GM21526 (cell line): ENCODE data around the gene GTF2A1L.
"Not testable (repeated sequence)": the region's sequence is repeated elsewhere in the genome, so short reads cannot be mapped to it uniquely, and the experiment has no call there.

ENCODE experiments used
- ATAC-seq: cut with Tn5 transposase; IDR thresholded peaks from one replicate; pipeline ENCODE4 v1.9.1; 2021; ENCODE audit warnings: moderate library complexity; ENCODE audit not compliant: unreplicated experiment, low FRiP score

GTF2A1L gene

DNA sequence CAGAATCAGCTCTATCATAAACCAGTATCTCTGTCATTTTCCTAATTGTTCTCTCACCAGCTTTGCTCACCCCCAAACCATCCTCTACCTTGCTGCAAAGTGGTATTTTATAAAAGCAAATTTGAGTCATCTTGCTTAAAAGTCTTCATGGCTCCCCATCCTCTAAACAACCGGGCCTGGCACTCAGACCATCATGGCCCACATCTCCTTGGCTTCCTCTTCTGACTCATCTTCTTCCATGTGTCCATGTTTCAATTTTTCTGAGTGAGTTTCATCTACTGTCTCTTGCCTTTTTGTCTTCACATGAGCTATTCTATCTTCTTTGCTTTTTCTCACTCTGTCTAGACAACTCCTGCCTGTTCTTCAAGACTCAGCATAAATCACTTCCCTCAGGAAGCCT, 79.2 kb downstream of the GTF2A1L start:
- no peak for ATAC-seq

DNA sequence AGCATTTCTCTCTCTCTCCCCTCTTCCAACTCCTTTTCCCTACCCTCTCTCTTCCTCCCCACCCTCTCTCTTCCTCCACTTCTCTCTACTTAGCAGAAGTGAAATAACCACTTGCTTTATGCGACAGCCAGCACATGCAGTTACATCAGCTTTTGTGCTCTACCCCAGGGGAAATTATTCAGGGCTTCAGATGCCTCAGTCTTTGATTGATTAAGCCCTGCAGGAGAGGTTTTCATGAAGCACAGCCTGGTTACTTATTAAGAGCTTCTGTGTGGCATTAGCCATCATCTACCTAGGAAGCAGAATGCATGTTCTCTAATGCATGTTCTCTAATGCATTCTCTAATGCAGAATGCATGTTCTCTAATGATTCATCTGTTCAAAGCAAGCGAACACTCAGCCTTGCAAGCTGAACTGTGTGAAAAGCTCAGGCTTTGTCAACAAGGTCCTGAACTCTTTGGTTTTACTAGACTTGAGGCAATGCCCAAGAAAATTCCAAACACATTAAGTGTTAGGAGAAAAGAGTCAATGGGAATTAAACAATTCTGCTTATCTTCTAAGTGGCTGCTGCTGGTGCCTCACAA, 81.8 kb downstream of the GTF2A1L start:
- no peak for ATAC-seq

GRCh38 chr2:48703621-48704020, 86.0 kb downstream of the GTF2A1L start:
- not testable (repeated sequence) for ATAC-seq

GRCh38 chr2:48707466-48707865, 89.8 kb downstream of the GTF2A1L start:
- no peak for ATAC-seq

DNA sequence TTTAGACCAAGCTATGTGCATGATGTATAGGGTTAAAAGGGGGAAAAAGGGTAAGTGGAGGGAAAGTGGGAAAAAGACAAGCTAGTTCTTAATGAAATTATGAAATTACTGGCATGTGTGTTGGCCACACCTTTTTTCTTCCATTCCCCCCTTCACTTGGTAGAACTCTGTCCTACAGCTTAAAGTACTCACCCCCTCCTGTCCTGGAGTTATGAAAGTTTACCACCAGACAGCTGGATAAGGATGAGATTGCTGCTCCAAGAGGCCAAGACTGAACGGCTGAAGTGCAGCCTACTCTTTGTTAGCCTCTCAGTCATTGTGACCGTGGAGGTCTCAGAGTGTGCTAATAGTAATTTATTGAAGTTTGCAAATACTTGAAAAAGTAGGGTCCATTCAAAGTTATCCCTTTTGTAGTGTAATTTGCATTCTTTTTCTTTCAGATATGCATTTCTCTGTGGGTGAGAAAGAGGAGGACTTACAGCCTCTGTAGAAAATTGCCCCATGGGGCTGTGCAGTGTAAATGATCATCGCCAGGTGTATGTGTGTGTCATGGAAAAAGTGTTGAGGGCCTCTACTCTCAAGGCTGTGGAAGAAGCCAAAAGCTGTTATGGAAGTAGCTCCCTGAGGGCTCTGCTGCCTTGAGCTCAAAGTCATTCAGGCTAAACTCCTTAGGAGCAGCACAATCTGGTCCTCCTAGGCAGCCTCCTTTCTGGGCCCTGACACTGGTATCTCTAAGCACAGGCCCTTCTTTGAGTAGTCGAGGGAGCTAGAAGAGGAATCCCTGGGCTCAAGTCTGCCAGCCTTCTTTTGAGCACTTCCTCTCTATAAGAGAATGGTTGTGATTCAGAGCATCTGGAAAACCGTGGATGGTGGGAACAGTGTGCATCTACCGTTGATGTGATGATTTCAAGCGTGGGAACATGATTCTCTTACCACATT, 91.7 kb downstream of the GTF2A1L start:
- ATAC-seq, result no peak

DNA sequence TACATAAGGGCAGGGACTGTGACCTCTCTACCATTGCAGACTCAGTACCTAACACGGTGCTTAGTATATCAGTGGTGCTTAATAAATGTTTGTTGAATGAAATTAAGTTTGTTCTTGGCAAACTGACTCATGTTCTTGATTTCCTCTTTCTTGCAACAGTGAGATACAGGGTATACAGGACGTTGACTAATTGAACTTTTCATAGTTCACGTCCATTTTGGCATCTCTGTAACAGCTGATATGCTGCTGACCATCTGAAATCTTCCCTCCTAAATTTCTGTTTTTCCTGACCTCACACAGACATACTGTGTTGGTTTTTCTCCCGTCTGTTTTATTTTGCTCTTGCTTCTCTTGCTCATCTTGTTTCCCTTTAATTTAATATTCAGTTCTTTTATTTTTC, 93.7 kb downstream of the GTF2A1L start:
- ATAC-seq, result no peak

GRCh38 chr2:48712151-48712550, 94.5 kb downstream of the GTF2A1L start:
- ATAC-seq, result no peak

GRCh38 chr2:48713647-48714046, 96.0 kb downstream of the GTF2A1L start:
- no peak for ATAC-seq

DNA sequence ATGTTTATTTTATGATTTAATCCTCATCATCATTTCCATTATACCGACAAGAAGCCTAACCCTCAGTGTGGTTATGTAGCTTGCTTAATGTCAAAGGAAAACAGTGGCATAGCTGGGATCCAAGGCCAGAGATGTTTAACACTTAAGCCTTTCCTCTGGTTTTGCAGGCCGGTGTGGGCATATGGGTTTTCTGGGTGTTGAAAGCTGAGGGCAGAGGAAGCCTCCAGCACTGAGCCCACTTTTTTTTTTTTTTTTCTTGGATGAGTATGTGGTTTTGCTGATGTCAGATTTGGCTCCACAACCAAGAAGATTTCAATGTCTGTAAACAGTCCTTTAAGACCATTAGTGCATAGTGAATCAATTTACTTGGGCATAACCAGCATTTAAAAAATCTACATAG, 96.6 kb downstream of the GTF2A1L start:
- no peak for ATAC-seq

DNA sequence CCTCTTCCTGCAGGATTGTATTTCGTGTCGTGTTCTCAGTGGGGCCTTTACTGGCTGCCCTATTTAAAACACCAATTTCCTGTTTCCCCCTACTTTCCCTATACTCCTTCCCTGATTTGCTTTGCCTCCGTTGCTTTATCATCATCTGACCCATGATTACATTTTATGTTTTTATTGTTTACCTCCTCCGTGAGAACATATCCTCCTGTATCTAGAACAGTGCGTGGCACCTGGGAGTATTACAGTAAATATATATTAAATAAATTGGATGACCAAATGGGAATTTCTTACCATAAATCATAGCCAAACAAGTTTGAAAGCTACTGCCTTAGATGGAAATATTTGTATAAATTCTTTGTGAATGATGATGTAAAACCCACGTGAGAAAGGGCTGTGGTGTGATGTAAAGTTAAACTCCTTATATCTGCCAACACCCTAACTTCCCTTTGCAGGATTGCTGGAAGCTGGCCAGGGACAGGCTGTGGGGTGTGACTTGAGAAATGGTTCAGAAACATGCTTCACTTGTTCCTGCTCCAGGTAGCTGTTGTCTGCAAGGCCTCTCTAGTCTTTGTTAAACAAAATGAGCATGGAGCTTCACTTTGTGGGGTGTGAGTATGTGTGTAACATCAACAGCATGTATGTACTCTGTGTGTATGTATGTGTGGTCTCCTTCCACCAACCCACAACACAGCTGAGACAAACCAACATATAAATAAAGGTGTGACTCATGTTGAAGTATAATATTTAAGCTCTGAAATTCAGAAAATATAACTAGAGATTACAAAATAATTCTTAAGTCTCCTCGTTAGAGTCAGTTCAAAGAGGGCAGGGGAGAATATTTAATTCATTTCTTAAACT, 97.6 kb downstream of the GTF2A1L start:
- ATAC-seq, result no peak

DNA sequence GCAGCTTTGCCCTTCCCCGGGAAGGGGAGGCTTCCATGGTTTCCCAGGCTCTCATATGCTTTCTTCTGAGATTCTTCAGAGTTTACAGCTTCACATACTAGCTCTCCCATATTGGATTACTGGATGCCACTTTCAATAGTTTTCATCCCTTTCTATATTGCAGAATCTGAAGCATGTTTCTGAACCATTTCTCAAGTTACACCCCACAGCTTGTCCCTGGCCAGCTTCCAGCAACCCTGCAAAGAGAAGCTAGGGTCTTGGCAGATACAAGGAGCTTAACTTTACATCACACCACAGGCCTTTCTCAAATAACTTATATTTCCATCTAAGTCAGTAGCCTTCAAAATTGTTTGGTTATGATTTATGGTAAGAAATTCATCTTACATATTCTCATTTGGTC, 98.3 kb downstream of the GTF2A1L start:
- ATAC-seq, result no peak

- ATAC-seq, result no peak
Observed at GRCh38 chr2:48717846-48718245, 100.2 kb downstream of the GTF2A1L start.

GRCh38 chr2:48719480-48720177, 102.0 kb downstream of the GTF2A1L start:
- ATAC-seq, result no peak

GRCh38 chr2:48721158-48721557, 103.5 kb downstream of the GTF2A1L start:
- no peak for ATAC-seq

DNA sequence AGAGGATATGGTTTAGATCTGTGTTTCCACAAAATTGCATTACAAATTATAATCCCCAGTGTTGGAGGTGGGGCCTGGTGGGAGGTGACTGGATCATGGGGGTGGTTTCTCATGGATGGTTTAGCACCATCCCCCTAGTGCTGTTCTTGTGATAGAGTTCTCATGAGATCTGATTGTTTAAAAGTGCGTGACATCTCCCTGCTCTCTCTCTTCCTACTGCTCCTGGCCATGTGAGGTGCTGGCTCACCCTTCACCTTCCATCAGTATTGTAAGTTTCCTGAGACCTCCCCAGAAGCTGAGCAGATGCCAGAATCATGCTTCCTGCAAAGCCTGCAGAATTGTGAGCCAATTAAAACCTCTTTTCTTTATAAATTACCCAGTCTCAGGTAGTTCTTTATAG, 104.7 kb downstream of the GTF2A1L start:
- ATAC-seq, result no peak

DNA sequence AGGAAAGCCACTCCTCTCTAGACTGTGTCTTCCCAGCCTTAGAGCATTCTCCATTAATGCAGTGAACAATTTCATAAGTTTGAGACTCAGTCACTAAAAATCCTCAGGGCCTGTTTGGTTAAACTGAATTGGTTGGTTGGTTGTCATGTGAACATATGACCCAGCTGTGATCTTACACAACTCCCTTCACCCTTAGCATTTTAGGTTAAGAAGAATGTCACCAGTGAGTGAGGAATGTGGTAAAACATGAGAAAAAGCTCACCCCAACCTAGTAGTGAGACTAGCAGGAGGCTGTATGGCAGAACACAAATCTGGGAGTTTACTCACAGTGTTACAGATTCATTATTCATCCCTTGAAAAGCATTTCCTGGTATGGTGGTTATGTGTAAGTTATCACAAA, 105.5 kb downstream of the GTF2A1L start:
- ATAC-seq, result no peak

DNA sequence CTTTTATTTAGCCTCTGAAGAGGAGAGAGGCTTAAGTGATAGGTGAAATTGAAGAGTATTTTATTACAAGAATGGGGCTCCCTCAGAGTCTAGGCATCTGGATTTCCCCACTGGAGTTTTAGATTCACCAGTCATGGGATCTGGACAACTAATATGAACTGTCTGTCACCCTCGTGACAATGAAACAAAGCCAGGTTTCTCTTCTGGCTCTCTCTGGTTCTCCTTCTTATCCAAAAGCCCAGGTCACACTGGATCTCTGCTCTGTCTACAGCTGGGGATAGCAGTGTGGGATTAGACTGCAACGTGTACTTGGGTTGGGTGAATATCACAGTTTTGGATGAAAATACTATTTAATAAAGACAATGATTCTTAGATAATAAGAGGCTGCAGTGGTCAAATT, 106.6 kb downstream of the GTF2A1L start:
- no peak for ATAC-seq

DNA sequence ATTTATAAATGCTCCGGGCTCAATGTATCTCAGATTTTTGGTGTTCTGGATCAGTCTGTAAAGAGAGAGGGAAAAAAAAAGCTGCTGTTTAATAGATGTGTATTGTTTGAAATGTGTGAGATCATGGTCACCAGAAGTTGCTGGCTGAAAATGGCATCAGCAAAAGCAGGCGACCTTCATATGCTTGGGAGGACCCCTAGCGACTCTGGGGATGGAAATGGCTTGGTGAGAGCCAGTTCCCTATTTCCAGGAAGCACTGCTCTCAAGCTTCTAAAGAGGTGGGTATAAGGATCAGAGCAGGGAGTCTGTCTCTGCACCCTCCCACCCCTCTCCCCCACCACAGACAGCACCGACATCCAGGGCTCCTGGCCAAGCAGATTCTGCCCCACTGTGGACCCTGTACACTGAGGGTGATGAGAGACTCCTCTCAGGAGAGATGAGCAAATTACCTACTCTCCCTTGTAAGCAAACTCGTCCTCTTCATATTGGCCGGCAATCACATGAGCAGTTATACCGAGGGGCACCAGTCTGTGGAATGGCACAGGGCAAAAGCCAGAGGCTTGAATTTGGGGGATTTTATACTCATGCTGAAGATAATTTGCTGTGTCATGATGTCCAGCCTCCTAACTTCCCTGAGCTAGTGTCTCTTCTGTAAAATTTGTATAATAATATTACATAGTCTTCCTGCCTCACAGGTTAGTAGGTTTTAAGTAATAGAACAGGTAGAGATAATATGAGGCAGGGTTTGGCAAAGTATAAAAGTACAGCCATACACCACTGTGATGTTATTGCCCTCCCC, 108.2 kb downstream of the GTF2A1L start:
- ATAC-seq, result no peak

DNA sequence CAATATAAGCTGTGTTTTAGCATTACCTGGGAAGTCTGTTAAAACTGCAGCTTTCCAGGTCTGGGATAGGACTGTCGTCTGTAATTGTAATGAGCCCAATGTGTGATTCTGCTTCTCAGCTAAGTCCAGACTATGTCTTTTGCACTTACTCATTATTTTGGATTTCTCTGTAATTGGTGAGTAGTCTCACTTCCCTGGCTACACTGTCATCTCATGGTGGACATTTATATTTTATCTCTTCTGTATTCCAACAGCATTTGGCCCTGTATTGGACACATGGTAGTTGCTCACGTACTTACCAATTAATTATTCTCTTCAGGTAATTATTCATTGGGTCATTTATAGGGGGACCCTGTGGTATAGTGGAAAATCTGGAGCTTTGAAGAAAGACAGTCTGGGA, 109.9 kb downstream of the GTF2A1L start:
- no peak for ATAC-seq

- no peak for ATAC-seq
Observed at GRCh38 chr2:48728295-48728694, 110.6 kb downstream of the GTF2A1L start.
